ENCODE measurements around the gene FAM120A.

DNA sequence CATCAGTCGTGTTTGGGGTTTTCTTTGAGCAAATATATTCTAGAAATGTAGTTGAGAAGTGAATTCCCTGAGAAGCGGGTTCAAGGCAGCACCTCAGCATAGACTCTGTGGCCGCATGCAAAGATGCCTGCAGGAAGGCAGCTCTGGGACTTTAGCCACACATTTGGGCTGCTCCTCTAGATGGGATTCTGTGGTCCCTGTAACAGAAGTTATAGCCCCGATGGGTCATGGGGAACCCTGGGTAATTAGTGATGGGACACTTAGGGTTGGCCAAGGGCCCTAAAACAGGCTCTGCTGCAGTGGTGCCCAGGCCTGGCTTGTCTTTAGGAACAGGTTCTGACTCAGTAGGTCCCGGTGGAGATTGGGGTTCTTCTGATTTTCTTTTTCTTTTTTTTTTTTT is 161.7 kb downstream of the FAM120A start:
- TF ChIP-seq, protein P1, sequence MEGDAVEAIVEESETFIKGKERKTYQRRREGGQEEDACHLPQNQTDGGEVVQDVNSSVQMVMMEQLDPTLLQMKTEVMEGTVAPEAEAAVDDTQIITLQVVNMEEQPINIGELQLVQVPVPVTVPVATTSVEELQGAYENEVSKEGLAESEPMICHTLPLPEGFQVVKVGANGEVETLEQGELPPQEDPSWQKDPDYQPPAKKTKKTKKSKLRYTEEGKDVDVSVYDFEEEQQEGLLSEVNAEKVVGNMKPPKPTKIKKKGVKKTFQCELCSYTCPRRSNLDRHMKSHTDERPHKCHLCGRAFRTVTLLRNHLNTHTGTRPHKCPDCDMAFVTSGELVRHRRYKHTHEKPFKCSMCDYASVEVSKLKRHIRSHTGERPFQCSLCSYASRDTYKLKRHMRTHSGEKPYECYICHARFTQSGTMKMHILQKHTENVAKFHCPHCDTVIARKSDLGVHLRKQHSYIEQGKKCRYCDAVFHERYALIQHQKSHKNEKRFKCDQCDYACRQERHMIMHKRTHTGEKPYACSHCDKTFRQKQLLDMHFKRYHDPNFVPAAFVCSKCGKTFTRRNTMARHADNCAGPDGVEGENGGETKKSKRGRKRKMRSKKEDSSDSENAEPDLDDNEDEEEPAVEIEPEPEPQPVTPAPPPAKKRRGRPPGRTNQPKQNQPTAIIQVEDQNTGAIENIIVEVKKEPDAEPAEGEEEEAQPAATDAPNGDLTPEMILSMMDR (IDR thresholded peaks at IDR 0.05): no peak
- TF ChIP-seq POLR2A (IDR thresholded peaks at IDR 0.05): no peak

All from esophagus squamous epithelium (tissue), 4 donors.